LoVo (cell line): ENCODE results near the gene LPIN2.
A peak's percentile ranks its signal among the peaks of the same experiment; 100 is the strongest.
"Not testable (repeated sequence)": the region's sequence is repeated elsewhere in the genome, so short reads cannot be mapped to it uniquely, and the experiment has no call there.

Experiments used
- DNase-seq: peaks from one replicate; pipeline ENCODE4 v3.0.0-alpha.2; 2016; ENCODE audit warnings: low spot score

The LPIN2 gene

GRCh38 chr18:3007491-3007890 is 5.5 kb downstream of the LPIN2 start:
- DNase-seq: no peak

GRCh38 chr18:3005462-3005861 is 7.5 kb downstream of the LPIN2 start:
- DNase-seq: no peak

DNA sequence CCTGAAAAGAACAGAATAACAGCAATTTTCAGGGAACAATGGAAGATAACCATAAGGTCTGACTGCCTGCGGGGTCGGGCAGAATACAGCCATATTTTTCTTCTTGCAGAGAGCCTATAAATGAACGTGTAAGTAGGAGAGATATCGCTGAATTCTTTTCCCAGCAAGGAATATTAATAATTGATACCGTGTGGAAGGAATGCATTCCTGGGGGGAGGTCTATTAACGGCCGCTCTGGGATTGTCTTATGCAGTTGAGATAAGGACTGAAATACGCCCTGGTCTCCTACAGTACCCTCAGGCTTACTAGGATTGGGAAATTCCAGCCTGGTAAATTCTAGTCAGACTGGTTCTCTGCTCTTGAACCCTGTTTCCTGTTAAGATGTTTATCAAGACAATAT is 9.2 kb downstream of the LPIN2 start:
- DNase-seq: not testable (repeated sequence)

- DNase-seq: no peak
These were observed 10.2 kb downstream of the LPIN2 start for GRCh38 chr18:3002732-3003131.

GRCh38 chr18:2998644-2999043 is 14.3 kb downstream of the LPIN2 start:
- DNase-seq: no peak

GRCh38 chr18:2997846-2998564 is 14.9 kb downstream of the LPIN2 start:
- DNase-seq: no peak

- no peak for DNase-seq
These were observed 15.5 kb downstream of the LPIN2 start for GRCh38 chr18:2997429-2997828.

GRCh38 chr18:2994603-2995432 is 18.1 kb downstream of the LPIN2 start:
- DNase-seq: no peak

DNA sequence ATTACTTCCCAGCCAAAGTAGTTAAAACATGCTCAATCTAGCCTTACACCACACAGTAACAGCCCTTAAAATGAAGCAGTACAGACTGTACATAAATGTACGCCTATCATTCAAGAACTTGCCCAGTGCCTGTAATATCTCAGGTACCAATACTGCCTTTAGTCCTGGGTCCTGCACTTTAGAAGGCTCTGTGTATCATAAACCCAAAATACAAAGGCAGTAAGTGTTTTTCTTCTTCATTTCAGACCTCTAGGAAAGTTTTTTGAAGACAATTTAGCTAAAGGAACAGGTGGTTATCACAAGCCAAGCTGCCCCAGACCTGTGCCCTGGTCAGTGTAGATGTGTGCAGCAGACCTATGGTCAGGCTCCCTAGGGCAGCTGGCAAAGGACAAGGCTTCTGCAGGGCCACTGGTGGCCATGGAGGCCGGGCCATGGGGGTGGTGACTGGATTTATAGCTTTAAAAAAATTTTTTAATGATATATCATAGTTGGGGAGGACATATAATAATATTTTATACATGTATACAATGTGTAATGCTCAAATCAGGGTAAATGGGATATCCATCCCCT is 18.8 kb downstream of the LPIN2 start:
- DNase-seq: no peak

- DNase-seq: no peak
These were observed 19.7 kb downstream of the LPIN2 start for GRCh38 chr18:2992995-2993877.

GRCh38 chr18:2990956-2991640 is 21.8 kb downstream of the LPIN2 start:
- DNase-seq: no peak

DNA sequence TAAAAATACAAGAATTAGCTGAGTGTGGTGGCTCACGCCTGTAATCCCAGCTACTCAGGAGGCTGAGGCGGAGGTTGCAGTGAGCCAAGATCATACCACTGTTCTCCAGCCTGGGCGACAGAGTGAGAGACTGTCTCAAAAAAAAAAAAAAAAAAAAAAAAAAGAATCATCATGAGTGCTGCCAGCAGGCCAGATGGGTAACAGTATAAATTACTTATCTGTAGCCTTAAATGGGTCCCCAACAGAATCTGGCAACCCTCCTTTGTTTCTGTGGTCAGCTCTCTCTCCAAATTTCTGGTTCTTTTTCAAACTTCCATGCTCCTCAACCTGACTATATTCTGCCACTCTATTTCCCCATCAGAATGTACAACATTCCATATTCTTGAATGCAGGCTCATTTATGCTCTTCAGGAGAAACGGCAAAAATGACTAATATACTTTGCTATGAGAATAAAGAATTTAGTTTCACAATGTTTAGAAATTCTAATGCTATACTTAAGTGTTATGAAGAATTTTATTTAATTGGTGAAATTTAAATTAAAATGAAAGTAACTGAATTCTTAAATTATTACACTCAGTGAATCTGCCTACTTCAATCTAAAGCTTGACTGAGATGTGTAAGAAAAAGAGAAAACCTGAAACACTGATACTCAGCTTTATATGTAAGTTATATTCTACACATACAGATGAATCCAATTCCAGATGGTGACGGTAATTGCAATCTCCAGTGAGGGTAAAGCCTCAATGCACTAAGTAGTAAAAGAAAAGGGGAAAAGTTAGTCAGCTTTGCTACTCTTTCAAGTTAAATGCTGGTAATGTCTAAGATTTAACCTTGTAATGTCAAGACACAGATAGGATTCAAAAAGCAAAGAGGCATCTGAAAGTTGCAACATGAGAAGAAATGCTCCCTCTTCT is 24.8 kb downstream of the LPIN2 start:
- DNase-seq: no peak

- DNase-seq: no peak
These were observed 26.6 kb downstream of the LPIN2 start for GRCh38 chr18:2986150-2986865.

- peak; percentile 45 for DNase-seq
These were observed 27.3 kb downstream of the LPIN2 start for GRCh38 chr18:2985628-2986027.

- peak; percentile 82 for DNase-seq
These were observed 28.2 kb downstream of the LPIN2 start for GRCh38 chr18:2984703-2985261.

DNA sequence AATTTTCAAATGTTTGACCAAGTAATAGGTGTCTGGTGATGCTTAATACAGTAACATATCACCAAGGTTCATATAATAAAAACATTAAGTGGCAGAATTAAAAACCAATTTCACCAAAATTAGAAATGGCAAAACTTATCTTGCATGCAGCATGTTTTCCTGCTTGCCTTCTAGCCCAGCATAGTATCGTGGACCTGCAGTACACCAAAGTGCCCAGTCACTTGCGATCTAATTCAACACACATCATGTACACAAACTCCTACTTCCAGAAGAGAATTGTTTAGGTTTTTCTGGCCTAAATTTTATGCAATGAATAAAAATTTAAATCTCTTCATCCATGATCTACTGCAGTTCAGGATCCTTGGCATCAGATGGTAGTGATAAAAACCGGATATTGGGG is 28.9 kb downstream of the LPIN2 start:
- DNase-seq: no peak

DNA sequence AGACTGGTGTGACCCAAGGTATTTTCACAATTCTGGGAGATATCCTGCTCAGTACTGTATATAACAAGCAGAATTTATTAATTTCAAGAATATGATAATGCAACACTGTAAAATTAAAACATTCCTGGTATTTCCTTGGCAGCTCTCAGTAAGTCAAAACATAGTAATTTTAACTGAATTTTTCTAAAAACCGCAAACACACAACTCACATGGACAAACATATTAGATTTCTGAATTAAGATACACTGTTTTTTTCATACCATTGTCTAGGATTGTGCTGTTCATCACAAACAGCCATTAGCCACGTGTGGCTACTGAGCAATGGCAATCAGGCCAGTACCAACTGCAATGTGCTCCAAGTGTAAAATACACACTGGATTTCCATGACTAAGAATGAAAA is 29.6 kb downstream of the LPIN2 start:
- DNase-seq: no peak

DNA sequence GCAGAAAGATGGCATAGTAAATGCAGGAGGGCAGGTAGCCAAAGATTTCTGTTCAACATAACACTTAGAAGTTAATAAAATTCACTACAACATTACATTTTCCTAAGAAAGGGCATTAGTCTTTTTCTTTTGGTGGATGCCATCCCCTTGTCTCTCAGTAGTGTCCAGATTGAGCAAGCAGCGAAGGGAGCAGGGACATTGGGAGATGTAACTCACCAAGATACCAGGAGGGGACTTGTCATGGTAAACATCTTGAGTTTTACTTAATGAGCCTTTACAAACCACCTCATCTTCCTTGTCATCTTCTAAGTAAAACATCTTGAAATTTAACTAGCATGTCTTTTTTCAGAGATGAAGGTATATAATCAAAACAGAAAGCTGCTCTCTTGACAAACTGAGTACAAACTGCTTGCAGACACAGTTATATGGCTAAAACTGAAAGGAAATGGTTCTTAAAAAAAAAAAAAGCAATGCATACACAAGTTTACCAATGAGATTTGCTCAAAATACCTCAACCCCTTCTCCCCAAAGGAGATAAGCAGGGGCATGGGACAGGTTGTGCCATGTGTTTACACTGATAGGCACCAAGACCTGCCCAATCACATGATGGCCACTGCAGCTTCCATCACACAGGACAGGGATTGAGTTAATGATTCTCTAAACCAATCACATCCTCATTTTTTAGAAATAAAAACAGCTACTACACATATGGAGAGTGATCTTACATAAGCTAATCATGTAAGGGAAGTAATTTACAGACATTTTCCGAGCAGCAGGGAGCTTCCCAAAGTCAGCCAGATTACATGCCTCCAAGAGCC is 30.3 kb downstream of the LPIN2 start:
- DNase-seq: no peak

- no peak for DNase-seq
These were observed 30.9 kb downstream of the LPIN2 start for GRCh38 chr18:2982022-2982421.
